ENCODE results near the gene MUC16.
"Not testable (repeated sequence)": the region's sequence is repeated elsewhere in the genome, so short reads cannot be mapped to it uniquely, and the experiment has no call there.

Gene MUC16

GRCh38 chr19:9009935-9010651 lies at the start of gene MUC16:
TSS of gene MUC16 (minus strand) at chr19:9010409.
- DNase-seq, result peak in 1 of 2 donors; percentile 24

GRCh38 chr19:9058905-9059667 lies 48.9 kb upstream of the MUC16 start:
- no peak for DNase-seq

GRCh38 chr19:9057505-9058258 lies 47.5 kb upstream of the MUC16 start:
- no peak for DNase-seq

GRCh38 chr19:9056131-9056530 lies 45.9 kb upstream of the MUC16 start:
- DNase-seq, result not testable (repeated sequence)

GRCh38 chr19:9054765-9055164 lies 44.6 kb upstream of the MUC16 start:
- no peak for DNase-seq

GRCh38 chr19:9054207-9054606 lies 44.0 kb upstream of the MUC16 start:
- no peak for DNase-seq

GRCh38 chr19:9053674-9054073 lies 43.5 kb upstream of the MUC16 start:
- DNase-seq, result not testable (repeated sequence)

GRCh38 chr19:9052894-9053293 lies 42.7 kb upstream of the MUC16 start:
- no peak for DNase-seq

- DNase-seq, result no peak
Observed at GRCh38 chr19:9046694-9047093, 36.5 kb upstream of the MUC16 start.

- no peak for DNase-seq
Observed at GRCh38 chr19:9044449-9044848, 34.2 kb upstream of the MUC16 start.

GRCh38 chr19:9043524-9043923 lies 33.3 kb upstream of the MUC16 start:
- DNase-seq, result no peak

- DNase-seq, result no peak
Observed at GRCh38 chr19:9041023-9041422, 30.8 kb upstream of the MUC16 start.

- DNase-seq, result no peak
Observed at GRCh38 chr19:9040131-9040530, 29.9 kb upstream of the MUC16 start.

GRCh38 chr19:9039728-9040127 lies 29.5 kb upstream of the MUC16 start:
- DNase-seq, result no peak

- no peak for DNase-seq
Observed at GRCh38 chr19:9037400-9038062, 27.3 kb upstream of the MUC16 start.

GRCh38 chr19:9032136-9032631 lies 22.0 kb upstream of the MUC16 start:
- DNase-seq, result no peak

- DNase-seq, result no peak
Observed at GRCh38 chr19:9018163-9018875, 8.1 kb upstream of the MUC16 start.

- DNase-seq, result no peak
Observed at GRCh38 chr19:9014803-9015202, 4.6 kb upstream of the MUC16 start.

GRCh38 chr19:9013988-9014387 lies 3.8 kb upstream of the MUC16 start:
- no peak for DNase-seq

GRCh38 chr19:9011875-9012274 lies 1.7 kb upstream of the MUC16 start:
- DNase-seq, result no peak

GRCh38 chr19:9010693-9011092 lies 484 bp upstream of the MUC16 start:
- no peak for DNase-seq

- DNase-seq, result no peak
Observed at GRCh38 chr19:9009431-9009830, 778 bp downstream of the MUC16 start.

All from CD4-positive, alpha-beta T cell treated with Interferon alpha-2 for 1 hour (primary cell).